ENCODE measurements around the gene MYO1A.
A peak's percentile ranks its signal among the peaks of the same experiment; 100 is the strongest.

Gene MYO1A

GRCh38 chr12:57016348-57016747 lies 33.6 kb downstream of the MYO1A start, which contains the start of gene TAC3:
TAC3 (minus strand) TSS chr12:57016529; CDS start chr12:57015797, 732 bp downstream.
- no peak for DNase-seq (ENCODE audit: low read depth in 3 of 3)

GRCh38 chr12:57012600-57013465 lies 37.1 kb downstream of the MYO1A start:
- DNase-seq (ENCODE audit: low read depth in 3 of 3): no peak

- DNase-seq (ENCODE audit: low read depth in 3 of 3): no peak
Observed at GRCh38 chr12:57011438-57012424, 38.2 kb downstream of the MYO1A start.

GRCh38 chr12:57010627-57011247 lies 39.2 kb downstream of the MYO1A start:
- DNase-seq (ENCODE audit: low read depth in 3 of 3): no peak

GRCh38 chr12:57009949-57010626 lies 39.8 kb downstream of the MYO1A start:
- no peak for DNase-seq (ENCODE audit: low read depth in 3 of 3)

- DNase-seq (ENCODE audit: low read depth in 3 of 3): no peak
Observed at GRCh38 chr12:57008178-57008577, 41.8 kb downstream of the MYO1A start.

- no peak for DNase-seq (ENCODE audit: low read depth in 3 of 3)
Observed at GRCh38 chr12:57006809-57007475, 43.0 kb downstream of the MYO1A start.

- DNase-seq (ENCODE audit: low read depth in 3 of 3): peak in 2 of 3 experiments; percentile 30 to 52
Observed at GRCh38 chr12:57005980-57006808, 43.7 kb downstream of the MYO1A start, which contains the start of gene ZBTB39. ZBTB39 (minus strand) TSS chr12:57006546; CDS start chr12:57004917, 1,629 bp downstream.

- DNase-seq (ENCODE audit: low read depth in 3 of 3): no peak
Observed at GRCh38 chr12:57004651-57005050, 45.3 kb downstream of the MYO1A start.

GRCh38 chr12:57003395-57003794 lies 46.5 kb downstream of the MYO1A start:
- no peak for DNase-seq (ENCODE audit: low read depth in 3 of 3)

- DNase-seq (ENCODE audit: low read depth in 3 of 3): peak; percentile 51 to 77 (median 67)
Observed at GRCh38 chr12:57001448-57001906, 48.5 kb downstream of the MYO1A start.

- no peak for DNase-seq (ENCODE audit: low read depth in 3 of 3)
Observed at GRCh38 chr12:57000393-57000792, 49.5 kb downstream of the MYO1A start.

- no peak for DNase-seq (ENCODE audit: low read depth in 3 of 3)
Observed at GRCh38 chr12:56999456-56999855, 50.5 kb downstream of the MYO1A start.

- DNase-seq (ENCODE audit: low read depth in 3 of 3): no peak
Observed at GRCh38 chr12:56998981-56999380, 50.9 kb downstream of the MYO1A start.

GRCh38 chr12:56998316-56998715 lies 51.6 kb downstream of the MYO1A start:
- no peak for DNase-seq (ENCODE audit: low read depth in 3 of 3)

- DNase-seq (ENCODE audit: low read depth in 3 of 3): no peak
Observed at GRCh38 chr12:56996793-56997545, 53.0 kb downstream of the MYO1A start.

GRCh38 chr12:56995930-56996496 lies 53.9 kb downstream of the MYO1A start:
- DNase-seq (ENCODE audit: low read depth in 3 of 3): no peak

- no peak for DNase-seq (ENCODE audit: low read depth in 3 of 3)
Observed at GRCh38 chr12:56995201-56995929, 54.6 kb downstream of the MYO1A start.
